Uterus (tissue), 4 donors: ENCODE results near the gene MIF4GD. TPM values are rescaled to one million over a fixed set of nuclear protein-coding genes. Genes with fewer than 3 reads are reported as not detected.

Experiments used
- DNase-seq, 2 donors: peaks; one replicate each; pipeline ENCODE4 v3.0.0-alpha.2; 2019 to 2020
- H3K27ac ChIP-seq, 2 donors: fragments of 200-600 bp; sonication (generic); 1 replicate in 1 of 2; 2 replicates in 1 of 2; pipeline ENCODE4 v1.5.1; 2016 to 2018
- H3K27me3 ChIP-seq, 2 donors: fragments of 200-600 bp; sonication (generic); one replicate each; pipeline ENCODE4 v1.5.1; 2018 to 2019; ENCODE audit warnings: control low read depth in 1 of 2
- H3K36me3 ChIP-seq, 2 donors: fragments of 200-600 bp; sonication (generic); one replicate each; pipeline ENCODE4 v1.5.1; 2019; ENCODE audit warnings: control low read depth in 1 of 2
- H3K4me1 ChIP-seq, 2 donors: fragments of 200-600 bp; sonication (generic); one replicate each; pipeline ENCODE4 v1.5.1; 2018 to 2019; ENCODE audit warnings: control low read depth in 1 of 2
- H3K4me3 ChIP-seq, 2 donors: fragments of 200-600 bp; sonication (generic); 1 replicate in 1 of 2; 2 replicates in 1 of 2; pipeline ENCODE4 v1.5.1; 2018 to 2019; ENCODE audit warnings: mild to moderate bottlenecking in 1 of 2
- H3K9me3 ChIP-seq, 2 donors: fragments of 200-600 bp; sonication (generic); one replicate each; pipeline ENCODE4 v1.5.1; 2019; ENCODE audit warnings: control low read depth in 1 of 2
- POLR2A ChIP-seq, 2 donors: fragments of 450-650 bp; IDR thresholded peaks; one replicate each; pipeline ENCODE4 v1.6.1; 2016; ENCODE audit warnings: antibody characterized with exemption in 2 of 2, mild to moderate bottlenecking in 1 of 2, moderate library complexity in 1 of 2
- intact Hi-C: fragments of 100-400 bp; cut with DNase I; formaldehyde crosslinking; loops from one replicate; pipeline ENCODE4 v1.15.1; 2023; ENCODE audit warnings: low total_unique reads
- total RNA-seq, 4 donors: library from RNA; depleted of rRNA in 3 of 4; stranded (reverse); fragments of >200 nt in 3 of 4; gene quantifications; one replicate each; pipeline versions ENCODE4 v1.1.0 to v1.2.4, GENCODE V29; 2014 to 2023
- TF ChIP-seq, protein P1 (sequence below), 4 experiments: fragments of 200-600 bp in 2 of 4; fragments of 450-650 bp in 2 of 4; sonication (generic) in 2 of 4; IDR thresholded peaks; one replicate each; pipeline ENCODE4 v1.5.1; 2016 to 2019; ENCODE audit warnings: antibody characterized with exemption in 4 of 4, mild to moderate bottlenecking in 2 of 4, moderate library complexity in 1 of 4
- donor health status: DM: yes; HTN: yes; CAD: no.

MIF4GD gene
- total RNA-seq, 4 donors from 2014 or later, result 11.7 to 45.3 (median 25.8) TPM

- DNase-seq, result no peak
- intact Hi-C loops, result no loop called here
- Histone ChIP-seq H3K36me3 (no peaks in the 10 kb centered on the region), H3K9me3 (no peaks in the 10 kb centered on the region), H3K27ac (no peak overlapping the region), H3K27me3 (no peaks in the 10 kb centered on the region), H3K4me1 (no peaks in the 10 kb centered on the region), H3K4me3 (no peak overlapping the region)
- TF ChIP-seq, protein P1, sequence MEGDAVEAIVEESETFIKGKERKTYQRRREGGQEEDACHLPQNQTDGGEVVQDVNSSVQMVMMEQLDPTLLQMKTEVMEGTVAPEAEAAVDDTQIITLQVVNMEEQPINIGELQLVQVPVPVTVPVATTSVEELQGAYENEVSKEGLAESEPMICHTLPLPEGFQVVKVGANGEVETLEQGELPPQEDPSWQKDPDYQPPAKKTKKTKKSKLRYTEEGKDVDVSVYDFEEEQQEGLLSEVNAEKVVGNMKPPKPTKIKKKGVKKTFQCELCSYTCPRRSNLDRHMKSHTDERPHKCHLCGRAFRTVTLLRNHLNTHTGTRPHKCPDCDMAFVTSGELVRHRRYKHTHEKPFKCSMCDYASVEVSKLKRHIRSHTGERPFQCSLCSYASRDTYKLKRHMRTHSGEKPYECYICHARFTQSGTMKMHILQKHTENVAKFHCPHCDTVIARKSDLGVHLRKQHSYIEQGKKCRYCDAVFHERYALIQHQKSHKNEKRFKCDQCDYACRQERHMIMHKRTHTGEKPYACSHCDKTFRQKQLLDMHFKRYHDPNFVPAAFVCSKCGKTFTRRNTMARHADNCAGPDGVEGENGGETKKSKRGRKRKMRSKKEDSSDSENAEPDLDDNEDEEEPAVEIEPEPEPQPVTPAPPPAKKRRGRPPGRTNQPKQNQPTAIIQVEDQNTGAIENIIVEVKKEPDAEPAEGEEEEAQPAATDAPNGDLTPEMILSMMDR (IDR thresholded peaks at IDR 0.05), result no peak
- no peak for TF ChIP-seq POLR2A (IDR thresholded peaks at IDR 0.05)
These were observed 33.7 kb downstream of the MIF4GD start for GRCh38 chr17:75237100-75238014.

- no peak overlapping the region for H3K27ac ChIP-seq
- DNase-seq, result no peak
- no peaks in the 10 kb centered on the region for H3K36me3 ChIP-seq
- no peak overlapping the region for H3K4me3 ChIP-seq
- intact Hi-C loops, result no loop called here
- no peaks in the 10 kb centered on the region for H3K27me3 ChIP-seq
- H3K9me3 ChIP-seq, result no peaks in the 10 kb centered on the region
- H3K4me1 ChIP-seq, result no peaks in the 10 kb centered on the region
- TF ChIP-seq, protein P1 (IDR thresholded peaks at IDR 0.05), result no peak
- TF ChIP-seq POLR2A (IDR thresholded peaks at IDR 0.05), result no peak
These were observed 38.2 kb downstream of the MIF4GD start for GRCh38 chr17:75232786-75233185.

GRCh38 chr17:75231741-75232464, 39.1 kb downstream of the MIF4GD start:
- H3K27me3 ChIP-seq, result no peaks in the 10 kb centered on the region
- H3K27ac ChIP-seq, result no peak overlapping the region
- H3K36me3 ChIP-seq, result no peaks in the 10 kb centered on the region
- H3K4me3 ChIP-seq, result no peak overlapping the region
- no peaks in the 10 kb centered on the region for H3K4me1 ChIP-seq
- intact Hi-C loops, result no loop called here
- H3K9me3 ChIP-seq, result no peaks in the 10 kb centered on the region
- no peak for DNase-seq
- TF ChIP-seq, protein P1 (IDR thresholded peaks at IDR 0.05), result no peak

DNA sequence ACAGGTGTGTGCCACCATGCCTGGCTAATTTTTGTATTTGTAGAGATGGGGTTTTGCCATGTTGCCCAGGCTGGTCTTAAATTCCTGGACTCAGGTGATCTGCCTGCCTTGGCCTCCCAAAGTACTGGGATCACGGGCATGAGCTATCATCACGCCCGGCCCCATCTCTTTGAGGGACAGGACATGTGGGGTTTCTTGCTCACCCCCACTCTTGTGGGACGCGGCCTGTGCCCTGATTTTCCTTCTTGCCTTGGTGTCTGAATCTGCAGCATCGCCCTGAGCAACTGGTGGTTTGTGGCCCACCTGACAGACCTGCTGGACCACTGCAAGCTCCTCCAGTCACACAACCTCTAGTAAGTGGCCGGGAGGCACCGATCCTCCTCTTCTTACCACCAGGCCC, 40.0 kb downstream of the MIF4GD start:
- no peaks in the 10 kb centered on the region for H3K27me3 ChIP-seq
- intact Hi-C loops, result no loop called here
- no peaks in the 10 kb centered on the region for H3K9me3 ChIP-seq
- no peak for DNase-seq
- no peak overlapping the region for H3K27ac ChIP-seq
- TF ChIP-seq, protein P1 (IDR thresholded peaks at IDR 0.05), result no peak
- no peaks in the 10 kb centered on the region for H3K36me3 ChIP-seq
- H3K4me1 ChIP-seq, result no peaks in the 10 kb centered on the region
- H3K4me3 ChIP-seq, result no peak overlapping the region

DNA sequence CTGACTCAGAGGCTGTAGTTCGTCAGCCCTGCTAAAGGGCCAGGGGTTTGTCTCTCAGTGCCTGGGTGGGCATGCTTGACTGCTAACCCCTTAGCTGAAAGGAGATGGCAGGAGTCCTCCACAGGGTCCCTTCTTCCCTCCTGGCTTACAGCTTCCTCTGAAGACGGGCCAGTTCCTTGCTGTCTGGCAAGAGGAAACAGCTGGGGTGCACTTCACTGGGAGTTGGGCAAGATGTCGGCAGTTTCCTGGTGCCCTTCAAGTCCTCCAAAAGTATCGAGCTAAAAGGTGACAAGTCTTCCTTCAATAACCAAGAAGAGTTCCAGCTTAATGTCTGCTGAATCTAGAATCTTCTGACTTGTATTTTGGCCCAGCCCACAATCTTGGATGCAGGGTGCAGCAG, 42.2 kb downstream of the MIF4GD start:
- no peak for TF ChIP-seq POLR2A (IDR thresholded peaks at IDR 0.05)
- TF ChIP-seq, protein P1 (IDR thresholded peaks at IDR 0.05), result no peak

More for the DNA sequence above, 42.2 kb downstream of the MIF4GD start:
- no peak for DNase-seq
- Histone ChIP-seq H3K36me3 (no peaks in the 10 kb centered on the region), H3K4me3 (no peak overlapping the region), H3K4me1 (no peaks in the 10 kb centered on the region), H3K27ac (no peak overlapping the region), H3K9me3 (no peaks in the 10 kb centered on the region), H3K27me3 (no peaks in the 10 kb centered on the region)
- intact Hi-C loops, result no loop called here
